ENCODE measurements around the gene GABPB1. TPM values are rescaled to one million over a fixed set of nuclear protein-coding genes. Genes with fewer than 3 reads are reported as not detected.

GABPB1 gene
- total RNA-seq, 2 experiments from 2014 or later = 30.0 to 34.9 TPM

GRCh38 chr15:50247819-50248655 is 107.0 kb downstream of the GABPB1 start:
- peaks cover 7% of the 10 kb centered on the region for H3K36me3 Mint-ChIP-seq (ENCODE audit: low read depth)
- DNase-seq = peak; percentile 82
- peak overlapping the region; percentile 97 for H3K27ac Mint-ChIP-seq
- ChIA-PET CTCF (interaction anchor here (1.2 to 6.9 kb wide), 2 partner anchors 11 to 61 kb away, joined by 4 to 88 read pairs; no protein-coding TSS in a partner anchor), POLR2A (interaction anchor here (0.9 kb wide), 1 partner anchor 12 kb away, joined by 3 read pairs; no protein-coding TSS in a partner anchor)
- H3K9me3 Mint-ChIP-seq = peaks cover 6% of the 10 kb centered on the region
- H3K4me1 Mint-ChIP-seq = peaks cover 42% of the 10 kb centered on the region
- H3K27me3 Mint-ChIP-seq = no peaks in the 10 kb centered on the region
- peak overlapping the region; percentile 53 for H3K4me3 Mint-ChIP-seq

- CTCF ChIA-PET = interaction anchor here (0.8 to 6.9 kb wide), 2 partner anchors 13 to 63 kb away, joined by 3 to 88 read pairs; no protein-coding TSS in a partner anchor
- Mint-ChIP-seq H3K27ac (no peak overlapping the region), H3K36me3 (ENCODE audit: low read depth) (peaks cover 7% of the 10 kb centered on the region), H3K4me1 (peaks cover 44% of the 10 kb centered on the region), H3K4me3 (no peak overlapping the region), H3K27me3 (no peaks in the 10 kb centered on the region), H3K9me3 (peaks cover 6% of the 10 kb centered on the region)
- POLR2A ChIA-PET = no interaction called here
- DNase-seq = no peak
These were observed 108.4 kb downstream of the GABPB1 start for GRCh38 chr15:50246631-50247030.

- H3K27me3 Mint-ChIP-seq = no peaks in the 10 kb centered on the region
- no peak overlapping the region for H3K4me3 Mint-ChIP-seq
- POLR2A ChIA-PET = no interaction called here
- CTCF ChIA-PET = interaction anchor here (0.9 to 1.6 kb wide), 2 partner anchors 17 to 71 kb away, joined by 3 to 5 read pairs; no protein-coding TSS in a partner anchor
- peaks cover 42% of the 10 kb centered on the region for H3K4me1 Mint-ChIP-seq
- H3K27ac Mint-ChIP-seq = peak overlapping the region; percentile 5
- H3K9me3 Mint-ChIP-seq = peaks cover 2% of the 10 kb centered on the region
- no peak for DNase-seq
- H3K36me3 Mint-ChIP-seq (ENCODE audit: low read depth) = peaks cover 7% of the 10 kb centered on the region
These were observed 109.9 kb downstream of the GABPB1 start for GRCh38 chr15:50244959-50245624.

DNA sequence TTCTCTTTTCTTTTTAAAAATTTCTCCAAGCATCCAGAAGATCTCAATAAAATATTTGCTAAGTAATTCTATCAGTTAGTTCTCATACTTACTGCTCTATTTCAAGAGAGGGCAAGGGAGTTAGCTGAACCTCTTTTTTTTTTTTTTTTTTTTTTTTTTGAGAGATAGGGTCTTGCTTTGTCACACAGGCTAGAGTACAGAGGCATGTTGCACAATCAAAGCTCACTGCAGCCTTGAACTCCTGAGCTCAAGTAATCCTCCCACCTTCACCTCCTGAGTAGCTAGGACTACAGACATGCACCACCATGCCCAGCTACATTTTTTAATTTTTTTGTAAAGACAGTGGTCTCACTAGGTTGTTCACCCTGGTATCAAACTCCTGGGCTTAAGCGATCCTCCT is 110.8 kb downstream of the GABPB1 start:
- ChIA-PET CTCF (interaction anchor here (0.9 to 1.6 kb wide), 2 partner anchors 18 to 72 kb away, joined by 3 to 5 read pairs; no protein-coding TSS in a partner anchor), POLR2A (no interaction called here)
- DNase-seq = no peak
- H3K27ac Mint-ChIP-seq = no peak overlapping the region
- no peak overlapping the region for H3K4me3 Mint-ChIP-seq
- peaks cover 33% of the 10 kb centered on the region for H3K4me1 Mint-ChIP-seq
- no peaks in the 10 kb centered on the region for H3K27me3 Mint-ChIP-seq
- peaks cover 2% of the 10 kb centered on the region for H3K9me3 Mint-ChIP-seq
- peaks cover 5% of the 10 kb centered on the region for H3K36me3 Mint-ChIP-seq (ENCODE audit: low read depth)

DNA sequence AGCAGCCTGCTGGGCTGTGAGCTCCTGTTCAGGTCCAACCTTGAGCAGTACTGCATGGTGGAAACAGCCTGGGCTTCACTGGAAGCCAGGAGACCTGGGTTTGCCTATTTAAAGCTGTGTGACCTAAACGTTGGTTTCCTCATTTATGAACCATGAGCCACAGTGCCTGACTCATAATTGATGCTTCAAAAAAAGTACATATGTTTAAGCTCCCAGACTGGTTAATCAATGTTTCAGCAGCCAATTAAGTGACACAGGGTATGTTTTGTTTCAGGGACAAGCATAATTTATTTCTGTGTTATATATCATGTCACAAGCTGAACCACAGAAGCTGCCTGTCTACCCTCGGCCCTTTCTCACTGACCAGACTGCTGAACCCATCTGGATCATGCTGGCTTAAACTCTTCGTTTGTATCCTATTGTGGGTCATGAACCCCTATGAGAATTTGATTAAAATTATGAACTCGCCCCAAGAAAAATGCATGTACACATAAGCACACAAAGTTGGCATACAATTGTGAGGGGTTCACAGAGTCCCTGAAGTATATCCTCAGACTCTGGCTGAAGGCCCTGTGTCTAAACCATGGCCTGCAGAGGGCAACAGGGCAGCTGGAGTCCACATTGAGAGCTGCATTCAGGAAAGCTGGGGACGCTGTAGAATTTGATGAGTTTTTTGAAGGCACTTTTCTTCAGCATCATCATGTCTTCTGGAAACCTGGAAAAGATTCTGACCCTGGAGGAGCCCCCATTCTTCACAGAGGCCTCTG is 113.1 kb downstream of the GABPB1 start:
- H3K27me3 Mint-ChIP-seq = no peaks in the 10 kb centered on the region
- H3K9me3 Mint-ChIP-seq = peaks cover 2% of the 10 kb centered on the region
- no peak overlapping the region for H3K4me3 Mint-ChIP-seq
- peaks cover 12% of the 10 kb centered on the region for H3K4me1 Mint-ChIP-seq
- ChIA-PET POLR2A (interaction anchor here (1.2 kb wide), 1 partner anchor 113 kb away, joined by 3 read pairs; the partner anchor contains the start of gene GABPB1), CTCF (interaction anchor here (1.0 to 3.0 kb wide), 9 partner anchors 9 to 54 kb away, joined by 3 to 10 read pairs (median 5); no protein-coding TSS in a partner anchor)
- H3K36me3 Mint-ChIP-seq (ENCODE audit: low read depth) = peaks cover 5% of the 10 kb centered on the region
- no peak for DNase-seq
- H3K27ac Mint-ChIP-seq = no peak overlapping the region

DNA sequence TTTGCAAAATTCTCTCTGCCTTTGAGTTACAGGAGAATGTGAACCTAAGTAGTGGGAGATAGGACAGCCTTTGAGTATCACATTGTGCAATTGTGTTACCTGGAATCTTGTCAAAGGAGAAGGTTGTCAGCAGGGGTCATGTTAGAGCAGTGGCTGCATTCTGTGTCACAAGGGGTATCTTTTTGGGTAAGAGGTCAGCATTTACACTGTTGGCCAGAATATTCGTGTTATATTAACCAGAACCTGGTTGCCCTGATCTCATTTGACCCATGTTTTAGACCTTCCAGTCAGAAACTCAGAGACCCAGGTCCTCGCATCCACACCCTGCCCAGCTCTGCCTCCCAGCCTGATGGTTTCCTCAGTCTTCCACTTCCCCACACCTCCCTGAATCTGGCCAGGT is 116.7 kb downstream of the GABPB1 start:
- H3K9me3 Mint-ChIP-seq = no peaks in the 10 kb centered on the region
- no peak overlapping the region for H3K27ac Mint-ChIP-seq
- CTCF ChIA-PET = interaction anchor here (1.4 kb wide), 1 partner anchor 17 kb away, joined by 4 read pairs; no protein-coding TSS in a partner anchor
- DNase-seq = no peak
- POLR2A ChIA-PET = no interaction called here
- no peaks in the 10 kb centered on the region for H3K27me3 Mint-ChIP-seq
- no peak overlapping the region for H3K4me3 Mint-ChIP-seq
- peaks cover 13% of the 10 kb centered on the region for H3K36me3 Mint-ChIP-seq (ENCODE audit: low read depth)
- peaks cover 10% of the 10 kb centered on the region for H3K4me1 Mint-ChIP-seq

- Mint-ChIP-seq H3K27me3 (no peaks in the 10 kb centered on the region), H3K4me3 (no peak overlapping the region), H3K9me3 (no peaks in the 10 kb centered on the region), H3K4me1 (peaks cover 7% of the 10 kb centered on the region), H3K36me3 (ENCODE audit: low read depth) (peaks cover 13% of the 10 kb centered on the region), H3K27ac (no peak overlapping the region)
- no peak for DNase-seq
- ChIA-PET POLR2A (no interaction called here), CTCF (no interaction called here)
These were observed 118.6 kb downstream of the GABPB1 start for GRCh38 chr15:50236433-50236832.

DNA sequence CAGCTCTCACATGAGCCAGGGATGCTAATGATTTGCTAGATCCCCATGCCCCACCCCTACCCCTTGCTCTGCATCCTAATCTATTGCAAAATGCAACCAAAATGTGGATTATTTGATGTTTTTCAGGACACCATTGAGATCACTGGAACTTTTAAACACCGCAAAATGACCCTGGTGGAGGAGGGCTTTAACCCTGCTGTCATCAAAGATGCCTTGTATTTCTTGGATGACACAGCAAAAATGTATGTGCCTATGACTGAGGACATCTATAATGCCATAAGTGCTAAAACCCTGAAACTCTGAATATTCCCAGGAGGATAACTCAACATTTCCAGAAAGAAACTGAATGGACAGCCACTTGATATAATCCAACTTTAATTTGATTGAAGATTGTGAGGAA is 119.2 kb downstream of the GABPB1 start:
- H3K27me3 Mint-ChIP-seq = no peaks in the 10 kb centered on the region
- ChIA-PET POLR2A (no interaction called here), CTCF (no interaction called here)
- no peak for DNase-seq
- H3K27ac Mint-ChIP-seq = no peak overlapping the region
- H3K36me3 Mint-ChIP-seq (ENCODE audit: low read depth) = peaks cover 13% of the 10 kb centered on the region
- H3K9me3 Mint-ChIP-seq = no peaks in the 10 kb centered on the region
- H3K4me1 Mint-ChIP-seq = peaks cover 2% of the 10 kb centered on the region
- no peak overlapping the region for H3K4me3 Mint-ChIP-seq

DNA sequence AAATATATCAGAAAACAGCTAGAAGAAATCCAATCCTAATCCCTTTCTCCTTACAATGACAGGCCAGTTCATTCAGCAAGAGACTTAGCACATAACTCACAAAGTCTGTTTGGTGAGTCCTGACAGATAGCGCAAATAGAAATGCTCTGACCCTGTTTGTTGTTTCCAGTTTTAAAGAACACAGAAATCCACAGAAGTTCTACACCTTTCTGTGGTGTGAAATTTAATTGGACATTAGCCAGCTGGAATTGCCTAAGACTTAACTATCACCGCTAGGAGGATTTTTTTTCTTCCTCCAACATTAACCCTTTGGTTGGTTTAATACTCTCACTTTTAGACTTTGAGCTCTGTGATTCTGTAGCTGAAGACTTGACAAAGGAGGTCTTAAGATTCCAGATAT is 120.2 kb downstream of the GABPB1 start:
- H3K27me3 Mint-ChIP-seq = no peaks in the 10 kb centered on the region
- H3K36me3 Mint-ChIP-seq (ENCODE audit: low read depth) = peaks cover 16% of the 10 kb centered on the region
- CTCF ChIA-PET = interaction anchor here (1.0 kb wide), 1 partner anchor 54 kb away, joined by 3 read pairs; no protein-coding TSS in a partner anchor
- H3K4me1 Mint-ChIP-seq = peaks cover 2% of the 10 kb centered on the region
- no peak overlapping the region for H3K4me3 Mint-ChIP-seq
- POLR2A ChIA-PET = no interaction called here
- no peak for DNase-seq
- no peaks in the 10 kb centered on the region for H3K9me3 Mint-ChIP-seq
- H3K27ac Mint-ChIP-seq = no peak overlapping the region

GRCh38 chr15:50233192-50233736 is 121.7 kb downstream of the GABPB1 start:
- H3K27ac Mint-ChIP-seq = no peak overlapping the region
- H3K4me3 Mint-ChIP-seq = no peak overlapping the region
- peaks cover 27% of the 10 kb centered on the region for H3K36me3 Mint-ChIP-seq (ENCODE audit: low read depth)
- no peak for DNase-seq
- no peaks in the 10 kb centered on the region for H3K27me3 Mint-ChIP-seq
- no peaks in the 10 kb centered on the region for H3K9me3 Mint-ChIP-seq
- ChIA-PET POLR2A (interaction anchor here (0.6 kb wide), 1 partner anchor 112 kb away, joined by 7 read pairs; no protein-coding TSS in a partner anchor), CTCF (interaction anchor here (1.0 to 2.5 kb wide), 2 partner anchors 7 to 49 kb away, joined by 3 to 9 read pairs; no protein-coding TSS in a partner anchor)
- peaks cover 2% of the 10 kb centered on the region for H3K4me1 Mint-ChIP-seq

- Mint-ChIP-seq H3K4me3 (no peak overlapping the region), H3K4me1 (peaks cover 2% of the 10 kb centered on the region), H3K27ac (no peak overlapping the region), H3K27me3 (no peaks in the 10 kb centered on the region), H3K36me3 (ENCODE audit: low read depth) (peaks cover 27% of the 10 kb centered on the region), H3K9me3 (no peaks in the 10 kb centered on the region)
- DNase-seq = no peak
- ChIA-PET POLR2A (interaction anchor here (0.6 kb wide), 1 partner anchor 112 kb away, joined by 7 read pairs; no protein-coding TSS in a partner anchor), CTCF (interaction anchor here (2.5 kb wide), 1 partner anchor 8 kb away, joined by 9 read pairs; no protein-coding TSS in a partner anchor)
These were observed 122.2 kb downstream of the GABPB1 start for GRCh38 chr15:50232791-50233190.

GRCh38 chr15:50231761-50232160 is 123.2 kb downstream of the GABPB1 start:
- Mint-ChIP-seq H3K36me3 (ENCODE audit: low read depth) (peaks cover 35% of the 10 kb centered on the region), H3K9me3 (no peaks in the 10 kb centered on the region), H3K4me1 (peaks cover 2% of the 10 kb centered on the region), H3K4me3 (no peak overlapping the region), H3K27ac (no peak overlapping the region), H3K27me3 (no peaks in the 10 kb centered on the region)
- no peak for DNase-seq
- POLR2A ChIA-PET = no interaction called here
- CTCF ChIA-PET = interaction anchor here (0.6 to 2.5 kb wide), 3 partner anchors 9 to 16 kb away, joined by 3 to 9 read pairs (median 4); no protein-coding TSS in a partner anchor

Data from activated CD4-positive, alpha-beta T cell treated with anti-CD3 and anti-CD28 coated beads, Interleukin-2, amount 10 ng/mL, durations not matched to agents 7 days and 5 days (primary cell).